ENCODE results near the gene ZCCHC24.

ZCCHC24 gene

GRCh38 chr10:79418274-79418673 is 27.1 kb downstream of the ZCCHC24 start:
- H3K9me3 ChIP-seq (ENCODE audit: severe bottlenecking) = no peaks in the 10 kb centered on the region
- H3K27me3 ChIP-seq (ENCODE audit: insufficient read depth, poor library complexity, severe bottlenecking) = no peaks in the 10 kb centered on the region
- no peaks in the 10 kb centered on the region for H3K4me1 ChIP-seq (ENCODE audit: insufficient read depth, poor library complexity, severe bottlenecking)
- no peak for DNase-seq (ENCODE audit: low spot score)
- ATAC-seq (ENCODE audit: low read depth) = no peak
- no peak for TF ChIP-seq CTCF (IDR thresholded peaks at IDR 0.05; ENCODE audit: poor library complexity, severe bottlenecking)
- no peak overlapping the region for H3K4me3 ChIP-seq (ENCODE audit: severe bottlenecking)
- H3K36me3 ChIP-seq (ENCODE audit: low read depth) = no peaks in the 10 kb centered on the region
- no peak overlapping the region for H3K27ac ChIP-seq (ENCODE audit: poor library complexity, severe bottlenecking)

- no peaks in the 10 kb centered on the region for H3K4me1 ChIP-seq (ENCODE audit: insufficient read depth, poor library complexity, severe bottlenecking)
- H3K27me3 ChIP-seq (ENCODE audit: insufficient read depth, poor library complexity, severe bottlenecking) = no peaks in the 10 kb centered on the region
- TF ChIP-seq CTCF (IDR thresholded peaks at IDR 0.05; ENCODE audit: poor library complexity, severe bottlenecking) = no peak
- H3K4me3 ChIP-seq (ENCODE audit: severe bottlenecking) = no peak overlapping the region
- no peaks in the 10 kb centered on the region for H3K36me3 ChIP-seq (ENCODE audit: low read depth)
- H3K27ac ChIP-seq (ENCODE audit: poor library complexity, severe bottlenecking) = no peak overlapping the region
- DNase-seq (ENCODE audit: low spot score) (no peak), ATAC-seq (ENCODE audit: low read depth) (no peak)
- H3K9me3 ChIP-seq (ENCODE audit: severe bottlenecking) = no peaks in the 10 kb centered on the region
Measured at GRCh38 chr10:79417731-79418130, 27.7 kb downstream of the ZCCHC24 start.

GRCh38 chr10:79417266-79417665 is 28.2 kb downstream of the ZCCHC24 start:
- no peaks in the 10 kb centered on the region for H3K4me1 ChIP-seq (ENCODE audit: insufficient read depth, poor library complexity, severe bottlenecking)
- TF ChIP-seq CTCF (IDR thresholded peaks at IDR 0.05; ENCODE audit: poor library complexity, severe bottlenecking) = no peak
- H3K27me3 ChIP-seq (ENCODE audit: insufficient read depth, poor library complexity, severe bottlenecking) = no peaks in the 10 kb centered on the region
- ATAC-seq (ENCODE audit: low read depth) (no peak), DNase-seq (ENCODE audit: low spot score) (no peak)
- no peak overlapping the region for H3K27ac ChIP-seq (ENCODE audit: poor library complexity, severe bottlenecking)
- H3K4me3 ChIP-seq (ENCODE audit: severe bottlenecking) = no peak overlapping the region
- H3K9me3 ChIP-seq (ENCODE audit: severe bottlenecking) = no peaks in the 10 kb centered on the region
- no peaks in the 10 kb centered on the region for H3K36me3 ChIP-seq (ENCODE audit: low read depth)

GRCh38 chr10:79416578-79417255 is 28.7 kb downstream of the ZCCHC24 start:
- no peaks in the 10 kb centered on the region for H3K4me1 ChIP-seq (ENCODE audit: insufficient read depth, poor library complexity, severe bottlenecking)
- H3K27me3 ChIP-seq (ENCODE audit: insufficient read depth, poor library complexity, severe bottlenecking) = no peaks in the 10 kb centered on the region
- no peak for ATAC-seq (ENCODE audit: low read depth)
- H3K36me3 ChIP-seq (ENCODE audit: low read depth) = no peaks in the 10 kb centered on the region
- H3K27ac ChIP-seq (ENCODE audit: poor library complexity, severe bottlenecking) = no peak overlapping the region
- no peak overlapping the region for H3K4me3 ChIP-seq (ENCODE audit: severe bottlenecking)
- no peaks in the 10 kb centered on the region for H3K9me3 ChIP-seq (ENCODE audit: severe bottlenecking)
- TF ChIP-seq CTCF (IDR thresholded peaks at IDR 0.05; ENCODE audit: poor library complexity, severe bottlenecking) = no peak
- DNase-seq (ENCODE audit: low spot score) = no peak

Measured in RWPE2 (cell line).